Measurements from ENCODE around the gene ZNF883.
"Not testable (repeated sequence)": the region's sequence is repeated elsewhere in the genome, so short reads cannot be mapped to it uniquely, and the experiment has no call there.

Gene ZNF883

DNA sequence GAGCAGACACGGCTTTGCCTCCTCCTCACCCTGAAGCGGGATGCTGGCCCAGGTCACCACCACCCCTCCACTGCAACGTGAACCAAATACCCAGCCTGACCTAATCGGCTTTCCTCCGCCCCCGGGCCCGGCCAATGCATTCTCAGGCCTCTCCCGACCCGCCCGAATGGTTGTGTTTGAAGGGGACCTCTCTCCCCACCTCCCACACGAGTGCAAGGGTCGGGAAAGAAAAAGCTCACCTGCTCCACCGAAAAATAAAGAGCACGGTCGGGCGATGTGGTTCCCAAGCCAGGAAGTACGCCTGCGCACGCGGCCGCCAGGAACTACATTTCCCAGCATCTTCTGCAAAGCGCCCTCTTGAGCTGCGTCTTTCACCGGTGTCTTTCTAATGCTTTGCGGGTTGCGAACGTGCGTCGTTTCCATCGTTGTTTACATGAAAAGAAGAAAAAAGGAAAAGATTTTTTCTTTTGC, at the start of gene ZNF883:
ZNF883 (minus strand) TSS at position 282 of the 471 bp plus-strand sequence.
- peak; percentile 11 for DNase-seq (ENCODE audit: low spot score)

DNA sequence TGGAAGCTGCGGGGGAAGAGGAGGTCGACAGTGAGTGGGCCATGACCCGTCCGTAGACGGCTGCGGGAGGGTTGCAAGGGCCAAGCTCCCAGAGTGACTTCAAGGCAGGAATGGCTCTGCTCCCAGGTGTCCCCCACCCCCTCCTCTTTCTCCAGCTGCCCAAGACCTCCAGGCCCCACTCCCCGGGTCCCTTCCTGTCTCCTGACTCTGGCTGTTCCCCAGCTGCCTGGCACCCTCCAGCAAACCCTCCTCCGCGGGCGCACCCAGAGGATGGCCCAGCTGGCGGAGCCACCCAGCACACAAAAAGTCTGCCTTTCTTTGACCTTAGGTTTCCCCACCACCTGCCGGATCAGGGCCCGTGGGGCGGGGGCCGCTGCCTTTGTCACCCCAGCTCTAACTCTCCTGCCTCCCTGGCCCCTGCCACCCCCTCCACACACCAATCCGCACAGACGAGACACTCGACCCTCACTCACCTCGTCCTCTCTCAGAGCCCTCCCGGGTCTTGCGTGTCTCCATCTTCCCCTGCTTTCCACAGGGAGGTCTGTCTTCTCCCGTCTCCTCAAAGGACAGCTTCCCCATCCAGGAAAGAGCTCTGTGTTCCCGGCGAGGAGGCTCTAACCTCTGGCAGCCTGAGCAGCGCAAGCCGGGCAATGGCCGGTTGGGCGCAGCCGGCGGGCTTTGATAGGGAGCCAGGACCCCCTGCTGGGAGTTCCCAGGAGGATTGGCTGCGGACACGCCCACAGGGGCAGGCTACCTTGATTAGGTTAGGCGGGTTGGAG, 49.3 kb upstream of the ZNF883 start:
- DNase-seq (ENCODE audit: low spot score) = not testable (repeated sequence)

DNA sequence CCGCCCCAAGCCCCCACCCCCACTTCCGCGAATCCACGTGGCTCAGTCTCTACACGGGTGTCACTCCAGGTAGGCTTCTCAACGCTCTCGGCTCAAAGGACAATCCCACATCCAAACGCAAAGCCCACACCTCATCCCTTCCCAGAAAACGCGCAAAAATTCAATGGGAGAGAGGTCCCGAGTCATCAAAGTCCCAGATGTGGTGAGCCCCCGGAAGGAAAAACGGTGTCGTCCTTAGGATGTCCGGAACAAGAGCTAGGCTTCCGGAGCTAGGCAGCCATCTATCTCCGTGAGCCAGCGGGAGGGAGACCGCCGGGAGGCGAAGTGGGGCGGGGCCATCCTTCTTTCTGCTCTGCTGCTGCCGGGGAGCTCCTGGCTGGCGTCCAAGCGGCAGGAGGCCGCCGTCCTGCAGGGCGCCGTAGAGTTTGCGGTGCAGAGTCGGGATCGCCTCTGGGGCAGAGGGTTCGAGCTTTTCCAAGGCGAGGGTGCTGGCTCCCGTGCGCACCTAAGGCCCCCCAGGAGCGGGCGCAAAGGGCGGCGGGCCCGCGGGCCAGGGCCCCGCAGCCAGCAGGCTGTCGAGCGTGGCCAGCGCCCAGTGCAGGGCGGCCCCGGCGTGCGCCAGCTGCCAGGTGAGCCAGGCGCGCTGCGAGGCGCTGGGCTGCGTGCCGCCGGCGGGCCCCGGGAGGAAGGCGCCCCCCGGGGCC, 47.7 kb upstream of the ZNF883 start:
- not testable (repeated sequence) for DNase-seq (ENCODE audit: low spot score)

DNA sequence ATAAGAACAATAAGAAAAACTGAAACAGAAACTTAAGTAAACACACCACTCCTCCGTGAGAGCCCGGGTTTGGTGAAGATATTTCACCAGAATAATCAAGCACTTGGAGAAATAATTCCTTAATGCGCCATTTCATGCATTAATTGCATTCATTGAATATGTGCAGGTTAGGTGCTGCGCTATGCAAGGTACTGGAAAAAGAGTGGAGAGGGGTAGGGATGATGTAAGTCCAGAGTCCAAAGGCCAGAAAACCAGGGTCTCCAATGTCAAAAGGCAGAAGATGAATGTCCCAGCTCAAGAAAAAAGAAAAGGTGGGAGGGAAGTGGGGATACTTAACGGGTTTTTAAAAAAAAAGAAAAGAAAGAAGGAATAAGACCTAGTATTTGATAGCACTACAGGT, 45.2 kb upstream of the ZNF883 start:
- no peak for DNase-seq (ENCODE audit: low spot score)

DNA sequence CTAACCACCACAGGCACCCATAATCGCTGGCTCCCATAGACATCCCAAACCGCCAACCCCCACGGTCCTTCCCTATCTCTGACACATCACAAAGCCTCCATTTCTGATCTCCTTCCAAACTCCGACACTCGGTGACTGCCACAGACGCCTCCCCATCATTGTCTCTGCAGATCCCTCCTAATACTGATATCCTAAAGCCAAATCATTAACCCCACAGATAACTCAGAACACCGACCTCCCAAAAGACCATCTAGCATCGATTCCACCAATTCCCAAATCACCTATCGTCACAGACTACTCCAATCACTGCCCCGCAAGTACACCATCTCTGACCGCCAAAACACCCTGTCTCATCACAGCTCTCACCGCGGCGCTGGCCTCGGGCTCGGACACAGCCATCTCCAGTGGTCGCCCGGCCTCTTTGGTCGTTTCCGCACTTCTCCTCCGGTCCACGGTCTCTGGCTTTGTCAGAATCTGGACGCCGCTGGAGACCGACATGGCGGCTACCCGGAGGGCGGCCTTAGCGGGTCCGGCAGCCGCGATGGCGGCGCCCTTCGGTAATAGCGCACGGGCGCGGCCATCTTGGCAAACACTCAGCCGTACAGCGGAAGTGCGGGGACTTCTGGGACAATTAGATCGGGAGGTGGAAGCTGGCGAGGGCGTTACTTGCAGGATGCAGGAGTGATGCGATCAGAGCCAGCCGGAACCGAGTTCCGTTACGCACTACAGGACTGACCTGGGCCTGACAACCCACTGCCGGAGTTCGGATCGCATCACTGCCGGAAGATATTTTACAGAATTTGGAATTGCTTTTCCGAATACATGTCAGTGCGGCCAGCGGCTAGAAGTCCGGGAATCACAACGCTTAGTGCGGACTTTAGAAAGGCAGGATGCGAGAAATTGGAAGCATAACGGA, 44.5 kb upstream of the ZNF883 start, which contains the start of gene ZFP37:
ZFP37 (minus strand) TSS at position 534 of the 916 bp plus-strand sequence; CDS start at position 498, 36 bp downstream.
- peak; percentile 88 for DNase-seq (ENCODE audit: low spot score)

DNA sequence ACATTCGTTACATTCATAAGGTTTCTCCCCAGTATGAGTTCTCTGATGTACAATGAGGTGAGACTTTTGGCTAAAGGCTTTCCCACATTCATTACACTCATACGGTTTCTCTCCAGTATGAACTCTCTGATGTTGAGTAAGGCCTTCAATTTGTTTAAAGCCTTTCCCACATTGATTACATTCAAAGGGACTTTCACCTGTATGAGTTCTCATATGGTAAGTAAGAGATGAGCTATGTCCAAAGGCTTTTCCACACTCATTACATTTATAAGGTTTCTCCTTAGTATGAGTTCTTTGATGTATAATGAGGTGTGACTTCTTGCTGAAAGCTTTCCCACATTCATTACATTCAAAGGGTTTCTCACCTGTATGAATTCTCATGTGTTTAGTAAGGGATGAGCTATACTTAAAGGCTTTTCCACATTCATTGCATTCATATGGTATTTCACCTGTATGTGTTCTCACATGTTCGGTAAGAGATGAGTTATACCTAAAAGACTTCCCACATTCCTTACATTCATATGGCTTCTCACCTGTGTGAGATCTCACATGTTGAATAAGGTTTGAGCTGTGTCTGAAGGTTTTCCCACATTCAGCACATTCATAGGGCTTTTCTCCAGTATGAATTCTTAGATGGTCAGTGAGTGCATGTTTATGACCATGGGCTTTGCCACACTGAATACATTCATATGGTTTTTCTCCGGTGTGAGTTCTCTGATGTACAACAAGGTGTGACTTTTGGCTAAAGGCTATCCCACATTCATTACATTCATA, 31.1 kb upstream of the ZNF883 start:
- no peak for DNase-seq (ENCODE audit: low spot score)

DNA sequence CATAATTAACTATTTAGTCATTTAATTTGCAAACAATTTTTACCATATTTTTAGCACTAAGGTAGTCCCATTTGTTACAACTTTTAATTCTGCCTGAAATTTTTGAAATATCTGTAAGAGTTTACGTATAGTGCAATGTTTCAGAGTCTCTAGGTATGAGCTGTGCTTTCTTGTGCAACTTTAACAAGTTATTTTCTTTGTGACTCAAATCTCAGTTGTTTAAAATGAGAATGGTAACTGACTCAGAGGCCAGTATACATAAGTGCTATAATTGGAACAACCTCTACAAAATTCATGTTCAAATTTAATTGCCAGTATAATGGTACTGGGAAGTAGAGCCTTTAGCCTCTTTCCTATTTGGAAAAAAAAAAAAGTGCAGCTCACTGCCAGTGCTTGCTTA, 14.2 kb upstream of the ZNF883 start:
- DNase-seq (ENCODE audit: low spot score) = no peak

DNA sequence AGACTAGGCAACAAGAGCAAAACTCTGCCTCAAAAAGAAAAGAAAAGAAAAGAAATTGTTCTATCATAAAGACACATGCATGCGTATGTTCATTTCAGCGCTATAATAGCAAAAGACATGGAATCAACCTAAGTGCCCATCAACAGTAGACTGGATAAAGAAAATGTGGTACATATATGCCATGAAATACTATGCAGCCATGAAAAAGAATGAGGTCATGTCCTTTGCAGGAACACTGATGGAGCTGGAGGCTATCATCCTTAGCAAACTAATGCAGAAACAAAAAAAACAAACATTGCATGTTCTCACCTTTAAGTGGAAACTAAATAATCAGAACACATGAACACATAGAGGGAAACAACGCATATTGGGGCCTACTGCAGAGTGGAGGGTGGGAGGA, 6.3 kb upstream of the ZNF883 start:
- DNase-seq (ENCODE audit: low spot score) = no peak

DNA sequence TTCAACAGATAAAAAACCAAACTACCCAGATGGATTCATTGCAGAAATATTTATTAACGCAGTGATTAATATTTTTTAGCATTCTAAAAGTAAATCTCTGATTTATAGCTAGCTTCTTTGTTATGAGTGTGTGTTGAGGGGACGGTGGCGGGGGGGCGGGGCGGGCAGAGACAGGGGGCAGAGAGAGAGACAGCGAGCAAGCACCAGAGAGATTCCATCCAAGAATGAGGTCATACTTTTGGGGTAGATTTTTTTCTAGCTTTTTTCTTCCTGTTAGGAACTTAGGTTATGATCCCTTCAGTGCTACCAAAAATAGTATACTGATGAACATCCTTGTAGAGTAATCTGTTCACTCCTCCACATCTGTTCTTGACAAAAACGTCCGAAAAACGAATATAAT, 500 bp upstream of the ZNF883 start:
- no peak for DNase-seq (ENCODE audit: low spot score)

DNA sequence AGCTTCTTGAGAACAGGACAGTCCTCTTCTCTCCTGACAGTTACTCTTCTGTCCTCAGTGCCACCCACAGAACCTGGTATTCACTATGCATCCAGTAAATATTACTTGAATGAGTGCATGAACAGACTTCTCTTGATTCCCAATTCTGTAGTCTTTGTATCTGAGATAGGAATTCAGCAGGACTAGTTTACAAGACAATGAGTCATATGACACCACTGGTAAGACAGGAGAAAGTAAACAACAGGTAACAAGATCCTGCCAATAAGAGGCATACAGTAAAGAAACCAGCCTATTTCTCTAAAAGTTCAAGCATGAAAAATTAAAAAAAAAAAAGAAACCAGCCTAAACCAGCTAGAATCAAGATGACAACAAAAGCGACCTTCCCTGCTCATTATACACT, 6.2 kb downstream of the ZNF883 start:
- no peak for DNase-seq (ENCODE audit: low spot score)

DNA sequence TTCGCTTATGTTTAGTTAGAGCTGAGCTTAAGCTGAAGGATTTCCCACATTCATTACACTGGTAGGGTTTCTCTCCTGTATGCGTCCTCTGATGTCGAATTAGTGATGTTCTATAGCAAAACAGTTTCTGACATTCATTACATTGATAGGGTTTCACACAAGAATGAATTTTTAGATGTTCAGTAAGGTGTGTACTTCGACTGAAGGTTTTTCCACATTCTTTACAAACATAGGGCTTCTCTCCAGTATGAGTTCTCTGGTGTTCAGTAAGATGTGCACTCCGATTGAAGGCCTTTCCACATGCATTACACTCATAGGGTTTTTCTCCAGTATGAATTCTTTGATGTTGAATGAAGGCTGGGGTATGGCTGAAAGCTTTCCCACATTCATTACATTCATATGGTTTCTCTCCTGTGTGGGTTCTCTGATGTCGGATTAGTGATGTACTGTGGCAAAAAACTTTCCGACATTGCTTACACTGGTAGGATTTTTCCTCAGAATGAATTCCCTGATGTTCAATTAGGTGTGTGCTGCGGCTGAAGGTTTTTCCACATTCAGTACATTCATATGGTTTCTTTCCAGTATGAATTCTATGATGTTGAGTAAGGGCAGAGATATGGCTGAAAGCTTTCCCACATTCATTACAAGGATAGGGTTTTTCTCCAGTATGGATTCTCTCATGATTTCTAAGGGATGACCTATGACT, 14.6 kb downstream of the ZNF883 start:
- DNase-seq (ENCODE audit: low spot score) = no peak

DNA sequence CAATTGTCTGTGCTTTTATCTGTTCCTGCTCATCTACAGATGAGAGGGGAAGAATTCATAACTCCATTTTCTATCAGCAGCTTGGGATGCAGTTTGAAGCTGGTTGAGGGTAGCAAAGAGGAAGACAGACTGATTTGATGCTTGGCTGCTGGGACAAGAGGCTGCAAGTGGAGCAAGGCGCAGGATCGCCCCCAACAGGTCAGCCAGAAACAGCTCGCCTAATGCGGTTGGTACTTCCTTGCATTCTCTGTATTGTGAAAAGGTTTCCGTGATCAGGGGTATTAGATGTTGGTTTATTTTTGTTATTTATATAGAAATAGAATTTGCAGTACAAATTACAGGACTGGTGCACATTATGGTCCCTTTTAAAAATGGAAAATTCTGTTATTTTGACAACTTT, 40.6 kb downstream of the ZNF883 start:
- DNase-seq (ENCODE audit: low spot score) = no peak

DNA sequence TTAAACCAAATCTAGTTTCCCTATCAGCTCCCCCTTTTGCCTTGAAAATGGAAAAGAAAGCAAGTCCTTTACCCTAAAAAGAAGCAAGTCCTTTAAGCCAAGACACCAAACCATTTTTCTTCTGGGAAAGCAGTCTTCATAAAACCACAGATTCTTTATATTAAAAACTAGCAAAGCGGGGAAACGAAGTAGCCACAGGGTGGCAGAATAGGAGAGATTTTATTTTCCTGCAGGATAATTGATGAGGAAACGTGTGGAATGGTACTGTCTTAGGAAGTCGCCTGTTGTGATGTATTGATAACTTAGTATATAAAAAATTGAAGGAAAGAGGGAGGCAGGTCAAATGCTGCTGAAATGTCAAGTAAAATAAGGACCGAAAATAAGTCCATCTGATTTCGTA, 41.1 kb downstream of the ZNF883 start:
- no peak for DNase-seq (ENCODE audit: low spot score)

DNA sequence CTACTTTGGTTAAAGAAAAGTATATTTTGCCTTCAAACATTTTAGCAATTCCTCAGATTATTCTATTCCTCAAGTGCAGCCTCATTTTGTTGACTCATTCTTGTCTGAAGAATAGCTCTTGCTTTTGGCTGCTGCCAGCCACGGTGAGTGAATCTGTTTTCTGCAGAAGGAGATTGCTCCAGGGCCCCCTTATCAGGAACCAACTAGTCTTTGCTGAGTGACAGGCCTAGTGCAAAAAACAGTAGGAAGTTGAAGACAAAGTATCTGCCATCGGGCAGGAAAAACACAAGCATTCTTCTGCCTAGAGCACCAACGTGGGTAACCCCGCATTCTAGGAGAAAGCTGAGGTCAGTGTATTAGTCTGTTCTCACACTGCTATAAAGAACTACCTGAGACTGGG, 42.3 kb downstream of the ZNF883 start:
- no peak for DNase-seq (ENCODE audit: low spot score)

DNA sequence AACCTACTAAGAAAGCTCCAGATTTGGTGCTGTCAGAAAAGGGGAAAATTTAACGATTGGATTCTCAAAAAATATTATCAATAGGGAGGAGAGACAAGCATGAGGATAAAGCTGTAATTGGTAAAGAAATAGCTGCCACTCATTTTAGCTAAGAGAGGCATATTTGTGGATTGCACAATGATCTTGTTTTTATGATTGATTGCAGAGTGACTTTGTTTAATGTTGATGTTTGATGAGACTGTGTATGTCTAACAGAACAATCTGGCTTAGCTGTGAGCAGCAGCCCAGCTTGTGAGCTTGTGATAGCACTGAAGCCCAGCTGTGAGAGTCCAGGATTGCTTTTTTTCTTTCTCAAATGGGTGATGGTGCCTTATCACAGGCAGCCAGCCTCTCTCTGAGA, 56.4 kb downstream of the ZNF883 start:
- DNase-seq (ENCODE audit: low spot score) = no peak

DNA sequence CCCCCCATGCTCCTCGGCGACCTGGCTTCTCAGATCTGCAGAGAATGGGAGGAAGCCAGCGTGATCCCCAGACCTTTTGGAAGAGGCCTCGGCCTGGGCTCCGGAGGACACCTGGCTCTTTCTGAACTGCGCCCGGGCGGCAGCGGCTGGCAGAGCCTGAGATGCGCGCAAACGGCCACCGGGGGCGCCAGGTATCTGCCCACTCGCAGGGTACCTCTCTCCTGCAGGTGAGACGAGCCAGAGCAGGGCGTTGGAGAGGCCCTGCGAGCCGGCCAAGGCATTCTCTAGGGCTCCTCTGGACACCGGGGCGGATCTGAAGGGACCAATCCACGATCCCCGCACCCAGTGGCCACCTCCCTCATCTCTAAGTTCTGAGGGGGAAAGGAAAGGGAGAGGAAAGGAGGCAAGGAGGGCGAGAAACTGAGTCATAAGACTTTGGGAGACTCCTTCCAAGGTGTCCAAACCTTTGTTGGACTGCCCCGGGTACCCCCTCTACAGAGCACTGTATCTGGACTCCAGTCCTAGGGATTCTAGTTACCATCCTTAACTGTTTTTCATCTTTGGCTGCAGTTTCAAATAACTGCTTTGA, 66.3 kb downstream of the ZNF883 start:
- DNase-seq (ENCODE audit: low spot score) = no peak

DNA sequence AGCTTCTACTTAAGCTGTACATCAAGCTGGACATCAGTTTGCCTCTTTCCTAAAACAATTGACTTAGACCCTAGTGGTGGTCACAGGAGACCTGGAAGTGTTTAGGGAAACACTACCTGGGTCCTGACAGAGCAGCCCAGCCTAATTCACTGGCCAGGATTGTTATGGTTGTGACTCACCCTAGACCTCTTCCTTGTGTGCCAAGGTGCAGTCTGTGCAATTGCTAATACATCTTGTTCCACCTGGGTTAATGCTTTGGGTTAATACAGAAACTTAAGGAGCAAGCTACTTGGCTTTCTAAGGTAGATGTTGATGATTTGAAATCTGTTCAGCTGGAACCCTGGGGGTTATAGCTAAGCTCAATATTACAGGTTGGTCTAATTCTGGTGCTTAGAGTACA, 72.6 kb downstream of the ZNF883 start:
- no peak for DNase-seq (ENCODE audit: low spot score)

DNA sequence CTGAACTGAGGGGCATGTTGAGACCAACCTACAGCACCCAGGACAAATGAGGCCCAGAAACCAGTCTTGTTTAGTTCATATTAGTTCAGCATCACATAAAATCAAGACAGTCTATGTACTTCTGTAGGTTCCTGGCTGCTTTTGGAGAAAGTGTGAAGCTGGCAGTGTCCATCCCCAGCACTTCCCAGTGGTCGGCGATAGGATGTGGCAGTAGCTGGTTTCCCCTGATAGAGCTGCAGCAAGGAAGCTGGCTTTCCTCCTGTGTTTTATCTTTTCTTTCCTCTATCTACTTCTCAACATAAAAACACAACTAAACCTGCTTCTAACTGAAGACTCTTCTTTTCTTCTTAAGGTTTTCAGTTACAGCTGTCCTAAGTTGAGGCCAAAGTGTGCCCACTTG, 78.3 kb downstream of the ZNF883 start:
- no peak for DNase-seq (ENCODE audit: low spot score)

DNA sequence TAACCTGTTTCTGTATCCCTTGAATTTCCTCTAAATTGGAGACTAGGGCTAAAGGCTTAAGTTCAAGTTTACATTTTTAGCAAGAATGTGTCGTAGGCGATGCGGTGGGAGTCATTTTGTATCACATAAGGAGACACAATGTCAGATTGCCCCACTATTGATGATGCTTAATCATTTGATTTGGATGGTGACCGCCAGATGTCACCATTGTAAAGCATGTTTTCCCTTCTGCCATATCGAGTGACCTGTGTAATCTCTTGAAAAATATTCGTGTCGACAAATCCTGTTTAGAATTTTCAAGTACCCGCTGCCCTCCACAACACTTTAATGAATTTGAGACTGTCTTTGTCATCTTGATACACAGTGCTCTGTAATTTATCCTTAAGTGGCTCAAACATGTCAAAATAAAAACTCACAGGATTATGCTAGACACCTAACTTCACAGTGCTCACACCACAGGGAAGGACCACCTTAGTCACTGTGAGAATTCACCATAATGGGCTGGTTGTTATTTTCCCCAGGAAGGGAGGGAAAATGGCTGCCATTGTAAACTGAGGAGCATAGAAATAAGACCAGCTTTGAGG, 86.8 kb downstream of the ZNF883 start:
- peak; percentile 17 for DNase-seq (ENCODE audit: low spot score)

DNA sequence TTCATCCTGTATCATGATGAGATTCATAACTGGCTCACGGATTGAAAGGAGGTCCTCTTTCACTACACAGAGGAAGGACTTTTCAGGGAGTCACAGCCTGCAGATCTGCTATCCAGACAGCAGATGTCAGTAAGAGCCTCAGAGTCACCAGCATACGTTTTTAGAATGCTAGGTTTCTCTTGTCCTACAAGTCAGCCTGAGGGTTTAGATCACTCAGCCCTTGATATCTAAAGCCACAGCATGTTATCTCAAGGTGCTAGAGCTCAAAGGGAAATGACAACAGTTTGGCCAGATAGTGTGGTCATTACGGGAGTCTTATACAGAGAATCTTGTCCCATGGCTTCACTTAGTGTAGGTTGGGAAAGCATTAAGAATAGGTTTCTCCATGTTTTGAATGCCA, 90.4 kb downstream of the ZNF883 start:
- peak; percentile 7 for DNase-seq (ENCODE audit: low spot score)

Measured in activated CD4-positive, alpha-beta T cell treated with anti-CD3 and anti-CD28 coated beads, Interleukin-2, Interleukin-4, amounts not matched to agents 100 ng/mL and 50 ng/mL, durations not matched to agents 16 hours and 8 hours (primary cell).